Activated CD4-positive, alpha-beta T cell treated with anti-CD3 and anti-CD28 coated beads, Interleukin-2, amount 10 ng/mL, durations not matched to agents 7 days and 5 days (primary cell): Measurements from ENCODE around the gene PIM2. TPM values are rescaled to one million over a fixed set of nuclear protein-coding genes. Genes with fewer than 3 reads are reported as not detected.
A peak's percentile ranks its signal among the peaks of the same experiment; 100 is the strongest.

ENCODE experiments used
- CTCF ChIA-PET: fragments of 350-600 bp; sonication (Branson Sonifier 250); formaldehyde crosslinking; loops from one replicate; lab custom pipeline; 2021; ENCODE audit warnings: antibody characterized with exemption; lab: Charles Lee
- POLR2A ChIA-PET: fragments of 350-600 bp; sonication (Branson Sonifier 250); formaldehyde crosslinking; loops from one replicate; lab custom pipeline; 2021; ENCODE audit warnings: antibody characterized with exemption; lab: Charles Lee
- DNase-seq: peaks from one replicate; pipeline ENCODE4 v3.0.0-alpha.2; 2020
- H3K27ac Mint-ChIP-seq: one replicate; pipeline ENCODE4 v1.8.0; 2021; ENCODE audit warnings: mild to moderate bottlenecking, moderate library complexity, mixed read lengths
- H3K27me3 Mint-ChIP-seq: one replicate; pipeline ENCODE4 v1.8.0; 2021; ENCODE audit warnings: mixed read lengths
- H3K36me3 Mint-ChIP-seq: one replicate; pipeline ENCODE4 v1.8.0; 2021; ENCODE audit warnings: low read depth, mixed read lengths
- H3K4me1 Mint-ChIP-seq: one replicate; pipeline ENCODE4 v1.8.0; 2021; ENCODE audit warnings: mixed read lengths
- H3K4me3 Mint-ChIP-seq: one replicate; pipeline ENCODE4 v1.8.0; 2021; ENCODE audit warnings: mild to moderate bottlenecking, moderate library complexity, mixed read lengths
- H3K9me3 Mint-ChIP-seq: one replicate; pipeline ENCODE4 v1.8.0; 2021; ENCODE audit warnings: mixed read lengths
- total RNA-seq, 2 experiments: library from RNA; stranded (reverse); gene quantifications; one replicate each; pipeline ENCODE4 v1.2.3, GENCODE V29; 2021

The PIM2 gene
- total RNA-seq, 2 experiments from 2014 or later, result 152 to 154 TPM

DNA sequence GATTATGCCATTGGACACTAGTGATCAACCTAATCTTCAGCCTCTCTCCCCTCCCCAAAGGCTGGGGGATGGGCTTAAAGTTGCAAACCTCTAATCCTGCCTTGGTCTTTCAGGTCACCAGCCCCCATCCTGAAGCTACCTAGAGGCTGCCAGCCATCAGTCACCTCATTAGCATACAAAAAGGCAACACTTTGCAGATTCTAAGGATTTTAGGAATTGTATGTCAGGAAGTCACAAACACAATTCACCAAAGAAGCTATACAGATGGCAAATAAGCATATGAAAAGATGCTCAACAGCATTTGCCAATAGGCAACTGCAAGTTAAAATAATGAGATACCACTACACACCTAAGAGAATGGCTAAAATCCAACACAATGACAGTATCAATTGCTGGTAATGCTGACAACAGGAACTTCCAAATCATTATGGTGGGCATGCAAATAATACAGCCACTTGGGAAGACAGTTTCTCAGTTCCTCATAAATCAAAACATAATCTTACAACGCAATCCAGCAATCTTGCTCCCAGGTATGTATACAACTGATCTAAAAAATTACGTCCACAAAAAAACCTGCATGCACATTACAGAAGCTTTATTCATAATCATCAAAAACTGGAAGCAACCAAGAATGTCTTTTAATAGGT, 9.0 kb upstream of the PIM2 start:
- CTCF ChIA-PET, result interaction anchor here (1.1 to 2.3 kb wide), 3 partner anchors 9 to 18 kb away, joined by 3 to 8 read pairs (median 6); no protein-coding TSS in a partner anchor
- Mint-ChIP-seq H3K27me3 (no peaks in the 10 kb centered on the region), H3K27ac (no peak overlapping the region), H3K4me3 (no peak overlapping the region), H3K36me3 (peaks cover 32% of the 10 kb centered on the region), H3K4me1 (peaks cover 24% of the 10 kb centered on the region), H3K9me3 (no peaks in the 10 kb centered on the region)
- POLR2A ChIA-PET, result no interaction called here
- no peak for DNase-seq

DNA sequence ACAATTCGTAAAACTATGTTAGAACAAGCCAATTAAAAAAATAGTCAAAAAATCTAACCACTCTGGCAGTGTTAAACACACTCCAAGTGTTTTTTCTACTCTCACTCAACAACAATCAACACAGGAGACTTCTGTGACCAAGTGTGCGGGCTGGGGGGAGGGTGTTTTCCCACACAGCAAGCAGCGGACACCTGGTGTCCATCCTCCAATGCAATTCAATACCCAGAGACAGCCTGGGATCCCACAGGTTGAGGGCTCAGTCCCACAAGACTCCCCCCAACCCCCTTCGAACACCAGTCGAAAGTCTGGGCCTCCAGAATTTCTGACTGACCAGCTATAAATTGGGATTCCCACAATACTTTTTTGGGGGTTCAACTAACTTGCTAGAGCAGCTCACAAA, 8.3 kb upstream of the PIM2 start:
- no peak for DNase-seq
- no peaks in the 10 kb centered on the region for H3K27me3 Mint-ChIP-seq
- H3K36me3 Mint-ChIP-seq, result peaks cover 32% of the 10 kb centered on the region
- POLR2A ChIA-PET, result no interaction called here
- H3K27ac Mint-ChIP-seq, result no peak overlapping the region
- CTCF ChIA-PET, result interaction anchor here (0.7 to 2.3 kb wide), 3 partner anchors 10 to 19 kb away, joined by 3 to 8 read pairs (median 6); no protein-coding TSS in a partner anchor
- H3K4me3 Mint-ChIP-seq, result no peak overlapping the region
- H3K4me1 Mint-ChIP-seq, result peaks cover 29% of the 10 kb centered on the region
- no peaks in the 10 kb centered on the region for H3K9me3 Mint-ChIP-seq

GRCh38 chrX:48924270-48924669, 5.4 kb upstream of the PIM2 start:
- Mint-ChIP-seq H3K4me3 (no peak overlapping the region), H3K36me3 (peaks cover 28% of the 10 kb centered on the region), H3K27me3 (no peaks in the 10 kb centered on the region), H3K4me1 (peaks cover 52% of the 10 kb centered on the region), H3K9me3 (no peaks in the 10 kb centered on the region), H3K27ac (peak overlapping the region; percentile 80)
- ChIA-PET POLR2A (no interaction called here), CTCF (interaction anchor here (1.4 kb wide), 1 partner anchor 22 kb away, joined by 3 read pairs; no protein-coding TSS in a partner anchor)
- DNase-seq, result no peak

DNA sequence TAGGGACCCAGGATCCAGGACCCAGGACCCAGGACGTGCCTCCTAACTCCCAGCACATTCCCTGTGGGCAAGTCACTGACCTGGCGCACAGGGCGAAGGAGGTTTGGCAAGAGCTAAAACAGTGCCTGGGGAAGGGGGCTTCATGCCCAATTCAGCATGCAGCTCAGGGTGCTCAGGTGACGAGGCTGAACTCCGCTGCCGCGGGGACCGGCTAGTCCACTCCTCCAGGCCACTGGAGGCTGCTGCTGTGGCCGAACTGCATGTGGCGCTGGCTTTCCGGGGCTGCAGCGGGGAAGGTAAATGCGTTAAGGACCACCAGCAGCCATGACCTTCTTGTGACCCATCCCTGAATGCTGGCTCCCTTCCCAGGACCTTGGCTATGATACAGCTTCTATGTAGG, 4.9 kb upstream of the PIM2 start:
- no peak overlapping the region for H3K4me3 Mint-ChIP-seq
- no peaks in the 10 kb centered on the region for H3K27me3 Mint-ChIP-seq
- POLR2A ChIA-PET, result no interaction called here
- no peaks in the 10 kb centered on the region for H3K9me3 Mint-ChIP-seq
- peak overlapping the region; percentile 80 for H3K27ac Mint-ChIP-seq
- H3K4me1 Mint-ChIP-seq, result peaks cover 52% of the 10 kb centered on the region
- H3K36me3 Mint-ChIP-seq, result peaks cover 28% of the 10 kb centered on the region
- CTCF ChIA-PET, result interaction anchor here (0.6 to 1.4 kb wide), 2 partner anchors 22 to 340 kb away, joined by 3 read pairs; no protein-coding TSS in a partner anchor
- no peak for DNase-seq

- DNase-seq, result no peak
- Mint-ChIP-seq H3K36me3 (peaks cover 48% of the 10 kb centered on the region), H3K9me3 (no peaks in the 10 kb centered on the region), H3K27ac (peak overlapping the region; percentile 98), H3K4me3 (peak overlapping the region; percentile 99), H3K27me3 (no peaks in the 10 kb centered on the region), H3K4me1 (peaks cover 46% of the 10 kb centered on the region)
- CTCF ChIA-PET, result interaction anchor here (1.4 to 4.8 kb wide), 2 partner anchors 9 to 18 kb away, joined by 3 to 16 read pairs; no protein-coding TSS in a partner anchor
- POLR2A ChIA-PET, result interaction anchor here (1.0 kb wide), 1 partner anchor 17 kb away, joined by 3 read pairs; no protein-coding TSS in a partner anchor
Observed at GRCh38 chrX:48920718-48921104, 1.9 kb upstream of the PIM2 start.

DNA sequence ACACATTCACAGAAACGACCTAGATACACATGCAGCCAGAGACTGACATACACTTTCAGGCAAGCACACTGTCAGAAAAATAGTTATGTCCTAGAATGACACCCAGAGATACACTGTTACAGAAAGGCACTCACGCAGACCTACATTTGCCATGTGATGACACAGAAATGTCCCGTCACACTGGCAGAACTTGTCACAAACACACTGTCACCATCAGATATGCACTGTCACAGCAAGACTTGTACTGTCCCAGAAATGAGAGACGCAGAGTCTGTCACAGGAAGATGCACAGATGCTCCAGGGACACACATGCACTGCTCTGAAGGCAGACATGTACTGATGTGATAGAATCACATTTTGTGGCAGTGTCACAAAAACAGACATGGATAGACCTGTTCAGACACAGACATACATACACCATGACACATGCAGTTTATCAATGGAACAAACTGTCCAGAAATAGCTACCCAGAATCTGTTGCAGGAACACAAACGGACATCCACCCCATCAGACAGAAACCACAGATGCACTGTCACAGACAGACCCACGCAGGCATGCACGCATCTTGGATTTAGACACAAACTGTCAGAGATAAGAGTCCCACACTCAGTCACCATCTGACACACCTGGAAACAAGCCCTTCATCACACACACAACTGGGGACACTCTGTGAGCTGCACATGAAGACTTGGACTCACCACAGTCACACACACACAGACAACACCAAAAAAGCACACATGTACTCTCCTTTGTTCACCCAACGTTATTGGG, 1.3 kb upstream of the PIM2 start:
- Mint-ChIP-seq H3K27me3 (no peaks in the 10 kb centered on the region), H3K4me1 (peaks cover 45% of the 10 kb centered on the region), H3K36me3 (peaks cover 48% of the 10 kb centered on the region), H3K4me3 (peak overlapping the region; percentile 99), H3K27ac (peak overlapping the region; percentile 98), H3K9me3 (no peaks in the 10 kb centered on the region)
- peak; percentile 48 for DNase-seq
- POLR2A ChIA-PET, result interaction anchor here (1.0 kb wide), 1 partner anchor 17 kb away, joined by 3 read pairs; no protein-coding TSS in a partner anchor
- CTCF ChIA-PET, result interaction anchor here (0.7 to 4.8 kb wide), 3 partner anchors 10 to 19 kb away, joined by 3 to 16 read pairs (median 3); no protein-coding TSS in a partner anchor

DNA sequence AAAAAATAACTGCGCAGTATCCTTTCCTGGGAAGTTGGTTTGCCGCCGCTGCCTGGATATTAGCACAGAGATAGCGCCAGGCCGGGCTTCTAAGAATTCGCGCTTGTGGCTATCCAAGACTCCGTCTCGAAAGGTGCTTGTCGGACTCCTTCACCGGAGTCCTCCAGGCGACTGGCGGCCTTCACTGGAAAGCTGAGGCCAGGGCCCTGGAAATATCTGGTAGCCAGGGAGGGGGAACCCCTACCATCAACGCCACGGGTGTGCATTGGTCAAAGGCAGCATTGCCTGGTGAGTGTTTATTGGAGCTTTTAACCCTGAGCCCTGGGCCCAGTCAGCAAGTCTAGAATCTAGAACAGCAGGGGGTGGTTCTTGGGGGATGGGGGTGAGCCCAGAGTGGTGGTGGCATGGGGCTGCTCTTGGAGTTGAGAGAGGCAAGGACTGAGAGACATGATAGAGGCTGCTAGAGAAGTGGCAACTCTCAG, 577 bp upstream of the PIM2 start:
- Mint-ChIP-seq H3K4me1 (peaks cover 50% of the 10 kb centered on the region), H3K27me3 (no peaks in the 10 kb centered on the region), H3K4me3 (peak overlapping the region; percentile 99), H3K27ac (peak overlapping the region; percentile 98), H3K36me3 (peaks cover 53% of the 10 kb centered on the region), H3K9me3 (no peaks in the 10 kb centered on the region)
- POLR2A ChIA-PET, result interaction anchor here (0.6 kb wide), 1 partner anchor 124 kb away, joined by 3 read pairs; no protein-coding TSS in a partner anchor
- peak; percentile 34 for DNase-seq
- CTCF ChIA-PET, result interaction anchor here (0.7 to 4.8 kb wide), 3 partner anchors 11 to 19 kb away, joined by 3 to 16 read pairs (median 3); no protein-coding TSS in a partner anchor

GRCh38 chrX:48918301-48918642, 552 bp downstream of the PIM2 start:
- Mint-ChIP-seq H3K4me1 (peaks cover 54% of the 10 kb centered on the region), H3K27ac (peak overlapping the region; percentile 98), H3K36me3 (peaks cover 56% of the 10 kb centered on the region), H3K27me3 (no peaks in the 10 kb centered on the region), H3K4me3 (peak overlapping the region; percentile 99), H3K9me3 (no peaks in the 10 kb centered on the region)
- DNase-seq, result no peak
- ChIA-PET CTCF (interaction anchor here (4.8 kb wide), 1 partner anchor 20 kb away, joined by 16 read pairs; no protein-coding TSS in a partner anchor), POLR2A (no interaction called here)

GRCh38 chrX:48917139-48918001, 1.5 kb downstream of the PIM2 start:
- Mint-ChIP-seq H3K27ac (peak overlapping the region; percentile 98), H3K27me3 (no peaks in the 10 kb centered on the region), H3K36me3 (peaks cover 58% of the 10 kb centered on the region), H3K9me3 (no peaks in the 10 kb centered on the region), H3K4me3 (peak overlapping the region; percentile 99), H3K4me1 (peaks cover 57% of the 10 kb centered on the region)
- peak; percentile 92 for DNase-seq
- CTCF ChIA-PET, result interaction anchor here (0.7 to 4.8 kb wide), 3 partner anchors 11 to 21 kb away, joined by 3 to 16 read pairs (median 5); no protein-coding TSS in a partner anchor
- POLR2A ChIA-PET, result interaction anchor here (0.6 kb wide), 1 partner anchor 20 kb away, joined by 3 read pairs; no protein-coding TSS in a partner anchor

DNA sequence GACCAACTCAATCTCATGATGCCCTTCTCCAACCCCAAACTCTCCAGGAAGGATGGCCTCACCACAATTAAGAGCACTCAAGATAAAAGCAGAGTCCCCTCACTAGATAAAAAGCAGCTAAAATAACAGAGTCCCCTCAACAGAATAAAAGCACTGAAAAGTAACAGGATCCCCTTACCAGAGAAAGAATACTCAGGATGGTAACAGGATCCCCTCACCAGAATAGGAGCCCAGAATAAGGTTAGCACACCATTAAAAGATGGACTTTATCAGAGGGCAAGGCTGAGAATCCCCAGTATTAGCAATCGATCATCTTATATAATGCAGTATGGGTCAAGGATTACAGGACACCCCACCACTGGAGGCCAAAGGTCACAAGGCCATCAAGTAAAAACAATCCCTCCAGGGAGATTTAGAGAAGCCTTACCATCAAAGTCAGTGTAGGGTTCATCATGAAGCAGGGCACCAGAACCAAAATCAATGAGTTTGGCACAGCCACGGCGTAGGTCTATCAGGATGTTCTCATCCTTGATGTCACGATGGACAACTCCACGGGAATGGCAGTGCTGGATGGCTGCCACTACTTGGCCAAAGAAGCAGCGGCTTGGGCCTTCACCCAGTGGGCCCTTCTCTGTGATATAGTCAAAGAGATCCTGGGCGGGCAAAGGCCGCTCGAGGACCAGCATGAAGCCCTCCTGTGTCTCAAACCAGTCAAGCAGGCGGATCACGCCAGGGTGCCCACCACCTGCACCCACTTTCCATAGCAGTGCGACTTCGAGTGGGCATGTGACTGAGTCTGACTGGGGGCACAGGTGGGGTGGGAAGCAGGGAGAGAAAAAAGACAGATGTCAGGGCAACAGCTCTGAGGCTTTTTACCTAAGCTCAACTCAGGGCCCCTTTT, 4.0 kb downstream of the PIM2 start:
- POLR2A ChIA-PET, result interaction anchor here (1.2 kb wide), 1 partner anchor 27 kb away, joined by 3 read pairs; no protein-coding TSS in a partner anchor
- H3K4me3 Mint-ChIP-seq, result peak overlapping the region; percentile 99
- CTCF ChIA-PET, result interaction anchor here (1.0 kb wide), 1 partner anchor 12 kb away, joined by 3 read pairs; no protein-coding TSS in a partner anchor
- peak overlapping the region; percentile 55 for H3K27ac Mint-ChIP-seq
- no peaks in the 10 kb centered on the region for H3K27me3 Mint-ChIP-seq
- DNase-seq, result no peak
- H3K4me1 Mint-ChIP-seq, result peaks cover 56% of the 10 kb centered on the region
- peaks cover 57% of the 10 kb centered on the region for H3K36me3 Mint-ChIP-seq
- no peaks in the 10 kb centered on the region for H3K9me3 Mint-ChIP-seq
